OCI-LY3 (cell line): ENCODE measurements around the gene ZXDC.

ENCODE experiments used
- EZH2phosphoT487 ChIP-seq: fragments of 200-600 bp; shearing (Covaris generic); IDR thresholded peaks from 2 replicates; pipeline ENCODE4 v1.6.1; 2018; ENCODE audit warnings: antibody characterized with exemption, mixed run types, low read depth
- TF ChIP-seq, protein P1 (sequence below): fragments of 200-600, 300-600 bp; sonication (generic); IDR thresholded peaks from 2 replicates; pipeline ENCODE4 v1.5.1; 2014; ENCODE audit warnings: antibody characterized with exemption, low read length, low read depth

- TF ChIP-seq, protein P1, sequence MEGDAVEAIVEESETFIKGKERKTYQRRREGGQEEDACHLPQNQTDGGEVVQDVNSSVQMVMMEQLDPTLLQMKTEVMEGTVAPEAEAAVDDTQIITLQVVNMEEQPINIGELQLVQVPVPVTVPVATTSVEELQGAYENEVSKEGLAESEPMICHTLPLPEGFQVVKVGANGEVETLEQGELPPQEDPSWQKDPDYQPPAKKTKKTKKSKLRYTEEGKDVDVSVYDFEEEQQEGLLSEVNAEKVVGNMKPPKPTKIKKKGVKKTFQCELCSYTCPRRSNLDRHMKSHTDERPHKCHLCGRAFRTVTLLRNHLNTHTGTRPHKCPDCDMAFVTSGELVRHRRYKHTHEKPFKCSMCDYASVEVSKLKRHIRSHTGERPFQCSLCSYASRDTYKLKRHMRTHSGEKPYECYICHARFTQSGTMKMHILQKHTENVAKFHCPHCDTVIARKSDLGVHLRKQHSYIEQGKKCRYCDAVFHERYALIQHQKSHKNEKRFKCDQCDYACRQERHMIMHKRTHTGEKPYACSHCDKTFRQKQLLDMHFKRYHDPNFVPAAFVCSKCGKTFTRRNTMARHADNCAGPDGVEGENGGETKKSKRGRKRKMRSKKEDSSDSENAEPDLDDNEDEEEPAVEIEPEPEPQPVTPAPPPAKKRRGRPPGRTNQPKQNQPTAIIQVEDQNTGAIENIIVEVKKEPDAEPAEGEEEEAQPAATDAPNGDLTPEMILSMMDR: no peak
- no peak for TF ChIP-seq EZH2phosphoT487
These were observed 32.2 kb upstream of the ZXDC start for GRCh38 chr3:126507886-126508285.
